ENCODE results near the gene EPYC. TPM values are rescaled to one million over a fixed set of nuclear protein-coding genes. Genes with fewer than 3 reads are reported as not detected.

The EPYC gene
- total RNA-seq, 1 donor from 2014 or later, result 0.39 TPM

DNA sequence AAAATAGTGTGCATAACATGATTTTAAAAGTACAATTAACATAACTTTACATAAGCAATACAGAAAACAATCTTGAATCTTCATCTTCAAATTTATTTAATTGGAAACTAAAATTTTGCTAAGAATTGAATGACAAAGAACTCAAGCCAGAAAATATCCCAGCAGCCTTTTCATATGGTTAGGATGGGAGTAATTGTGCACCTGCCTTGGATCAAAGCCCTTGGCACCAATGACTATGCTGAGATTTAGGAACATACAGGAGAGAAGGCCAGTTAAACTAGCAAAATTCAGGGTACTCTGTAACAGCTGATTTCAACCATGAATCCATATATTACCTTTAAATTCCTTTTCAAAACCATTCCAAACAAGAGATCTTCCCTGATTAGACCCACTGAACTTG, 47.3 kb upstream of the EPYC start:
- Mint-ChIP-seq H3K36me3 (ENCODE audit: low read depth, unreplicated experiment) (no peaks in the 10 kb centered on the region), H3K9me3 (ENCODE audit: unreplicated experiment) (peaks cover 2% of the 10 kb centered on the region), H3K4me3 (ENCODE audit: unreplicated experiment) (no peak overlapping the region), H3K27me3 (ENCODE audit: low read depth, unreplicated experiment) (no peaks in the 10 kb centered on the region), H3K27ac (ENCODE audit: unreplicated experiment) (no peak overlapping the region), H3K4me1 (ENCODE audit: low read depth, unreplicated experiment) (peaks cover 5% of the 10 kb centered on the region)
- H3K27me3 ChIP-seq (ENCODE audit: insufficient read depth, low read length), result no peaks in the 10 kb centered on the region
- H3K4me2 ChIP-seq (ENCODE audit: low read length), result no peak overlapping the region
- DNase-seq (ENCODE audit: low read depth) (no peak), FAIRE-seq (no peak)
- H3K4me3 ChIP-seq (ENCODE audit: insufficient read depth, low read depth, low read length), result no peak overlapping the region
- no peaks in the 10 kb centered on the region for H3K4me1 ChIP-seq (ENCODE audit: insufficient read depth, low read length)
- H3K9me3 ChIP-seq (ENCODE audit: insufficient read depth, low read depth, low read length), result no peaks in the 10 kb centered on the region
- no peak overlapping the region for H3K27ac ChIP-seq (ENCODE audit: low read depth, low read length)
- H2AFZ ChIP-seq (ENCODE audit: low read depth, low read length), result no peak overlapping the region
- H3K79me2 ChIP-seq (ENCODE audit: insufficient read depth, low read length), result no peaks in the 10 kb centered on the region
- no peaks in the 10 kb centered on the region for H4K20me1 ChIP-seq (ENCODE audit: insufficient read depth, low read length)
- no peaks in the 10 kb centered on the region for H3K36me3 ChIP-seq (ENCODE audit: insufficient read depth, low read length)
- no peak overlapping the region for H3K9ac ChIP-seq (ENCODE audit: low read length)
- TF ChIP-seq, protein P1, sequence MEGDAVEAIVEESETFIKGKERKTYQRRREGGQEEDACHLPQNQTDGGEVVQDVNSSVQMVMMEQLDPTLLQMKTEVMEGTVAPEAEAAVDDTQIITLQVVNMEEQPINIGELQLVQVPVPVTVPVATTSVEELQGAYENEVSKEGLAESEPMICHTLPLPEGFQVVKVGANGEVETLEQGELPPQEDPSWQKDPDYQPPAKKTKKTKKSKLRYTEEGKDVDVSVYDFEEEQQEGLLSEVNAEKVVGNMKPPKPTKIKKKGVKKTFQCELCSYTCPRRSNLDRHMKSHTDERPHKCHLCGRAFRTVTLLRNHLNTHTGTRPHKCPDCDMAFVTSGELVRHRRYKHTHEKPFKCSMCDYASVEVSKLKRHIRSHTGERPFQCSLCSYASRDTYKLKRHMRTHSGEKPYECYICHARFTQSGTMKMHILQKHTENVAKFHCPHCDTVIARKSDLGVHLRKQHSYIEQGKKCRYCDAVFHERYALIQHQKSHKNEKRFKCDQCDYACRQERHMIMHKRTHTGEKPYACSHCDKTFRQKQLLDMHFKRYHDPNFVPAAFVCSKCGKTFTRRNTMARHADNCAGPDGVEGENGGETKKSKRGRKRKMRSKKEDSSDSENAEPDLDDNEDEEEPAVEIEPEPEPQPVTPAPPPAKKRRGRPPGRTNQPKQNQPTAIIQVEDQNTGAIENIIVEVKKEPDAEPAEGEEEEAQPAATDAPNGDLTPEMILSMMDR (IDR thresholded peaks at IDR 0.05; ENCODE audit: insufficient read depth, low read depth, low read length), result no peak
- no peak for TF ChIP-seq EZH2 (IDR thresholded peaks at IDR 0.05; ENCODE audit: insufficient read depth, low read length)

DNA sequence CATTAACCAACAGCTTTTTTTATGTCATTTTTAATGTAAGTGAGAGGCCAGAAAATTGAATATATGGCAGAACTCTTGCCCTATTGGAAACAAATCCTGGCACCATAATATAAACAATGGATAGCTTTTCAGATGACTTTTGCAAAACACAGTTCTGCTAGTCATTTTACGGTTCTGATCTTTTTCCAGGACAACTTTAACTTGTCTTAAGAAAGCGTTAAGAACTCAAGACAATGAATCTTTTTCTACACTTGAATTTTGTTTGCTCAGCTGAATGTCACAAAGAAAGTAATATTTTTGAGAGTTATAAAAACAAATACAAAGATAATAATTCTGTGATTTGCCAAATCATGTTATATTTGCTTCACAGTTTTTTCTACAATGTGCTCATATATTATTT, 39.8 kb upstream of the EPYC start:
- no peaks in the 10 kb centered on the region for H3K27me3 ChIP-seq (ENCODE audit: insufficient read depth, low read length)

DNA sequence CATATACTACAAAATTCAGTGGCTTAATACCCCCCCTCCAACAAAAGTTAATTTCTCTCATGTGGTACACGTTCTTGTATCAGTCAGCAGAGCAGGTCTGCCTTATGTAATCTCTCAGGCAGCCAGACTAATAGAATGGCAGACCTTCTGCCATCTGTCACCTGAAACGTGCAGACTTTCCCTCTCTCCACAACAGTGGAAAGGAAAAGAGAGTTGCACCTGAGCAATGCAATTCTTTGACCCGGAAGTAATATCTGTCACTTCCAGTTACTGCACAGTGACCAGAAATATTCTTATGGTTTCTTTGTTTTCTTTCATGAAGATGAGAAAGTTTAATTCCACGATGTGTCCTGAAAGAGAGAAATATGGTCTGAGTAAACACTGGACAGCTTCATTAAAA, 38.6 kb upstream of the EPYC start:
- no peak overlapping the region for H3K27ac Mint-ChIP-seq (ENCODE audit: unreplicated experiment)
- no peaks in the 10 kb centered on the region for H3K4me1 ChIP-seq (ENCODE audit: insufficient read depth, low read length)
- no peak overlapping the region for H3K4me2 ChIP-seq (ENCODE audit: low read length)
- TF ChIP-seq, protein P1 (IDR thresholded peaks at IDR 0.05; ENCODE audit: insufficient read depth, low read depth, low read length), result no peak
- no peak for TF ChIP-seq EZH2 (IDR thresholded peaks at IDR 0.05; ENCODE audit: insufficient read depth, low read length)
- H3K27ac ChIP-seq (ENCODE audit: low read depth, low read length), result no peak overlapping the region
- H3K4me3 Mint-ChIP-seq (ENCODE audit: unreplicated experiment), result no peak overlapping the region
- H3K9me3 ChIP-seq (ENCODE audit: insufficient read depth, low read depth, low read length), result no peaks in the 10 kb centered on the region
- no peak overlapping the region for H3K4me3 ChIP-seq (ENCODE audit: insufficient read depth, low read depth, low read length)
- no peak for FAIRE-seq
- no peaks in the 10 kb centered on the region for H3K36me3 Mint-ChIP-seq (ENCODE audit: low read depth, unreplicated experiment)
- no peaks in the 10 kb centered on the region for H3K27me3 Mint-ChIP-seq (ENCODE audit: low read depth, unreplicated experiment)
- no peaks in the 10 kb centered on the region for H3K9me3 Mint-ChIP-seq (ENCODE audit: unreplicated experiment)
- H3K4me1 Mint-ChIP-seq (ENCODE audit: low read depth, unreplicated experiment), result no peaks in the 10 kb centered on the region
- DNase-seq (ENCODE audit: low read depth), result no peak
- H3K27me3 ChIP-seq (ENCODE audit: insufficient read depth, low read length), result no peaks in the 10 kb centered on the region
- no peaks in the 10 kb centered on the region for H3K79me2 ChIP-seq (ENCODE audit: insufficient read depth, low read length)
- no peak overlapping the region for H3K9ac ChIP-seq (ENCODE audit: low read length)
- no peak overlapping the region for H2AFZ ChIP-seq (ENCODE audit: low read depth, low read length)
- no peaks in the 10 kb centered on the region for H3K36me3 ChIP-seq (ENCODE audit: insufficient read depth, low read length)
- no peaks in the 10 kb centered on the region for H4K20me1 ChIP-seq (ENCODE audit: insufficient read depth, low read length)

More for the DNA sequence above, 39.8 kb upstream of the EPYC start:
- H4K20me1 ChIP-seq (ENCODE audit: insufficient read depth, low read length), result no peaks in the 10 kb centered on the region
- H3K79me2 ChIP-seq (ENCODE audit: insufficient read depth, low read length), result no peaks in the 10 kb centered on the region
- no peak overlapping the region for H3K4me3 ChIP-seq (ENCODE audit: insufficient read depth, low read depth, low read length)
- no peak overlapping the region for H3K4me2 ChIP-seq (ENCODE audit: low read length)
- no peaks in the 10 kb centered on the region for H3K4me1 ChIP-seq (ENCODE audit: insufficient read depth, low read length)
- no peak overlapping the region for H3K4me3 Mint-ChIP-seq (ENCODE audit: unreplicated experiment)
- DNase-seq (ENCODE audit: low read depth) (no peak), FAIRE-seq (no peak)
- H3K27ac Mint-ChIP-seq (ENCODE audit: unreplicated experiment), result no peak overlapping the region
- H3K9me3 ChIP-seq (ENCODE audit: insufficient read depth, low read depth, low read length), result no peaks in the 10 kb centered on the region
- H3K36me3 Mint-ChIP-seq (ENCODE audit: low read depth, unreplicated experiment), result no peaks in the 10 kb centered on the region
- H3K9me3 Mint-ChIP-seq (ENCODE audit: unreplicated experiment), result no peaks in the 10 kb centered on the region
- H3K27me3 Mint-ChIP-seq (ENCODE audit: low read depth, unreplicated experiment), result no peaks in the 10 kb centered on the region
- no peak overlapping the region for H3K27ac ChIP-seq (ENCODE audit: low read depth, low read length)
- no peak overlapping the region for H2AFZ ChIP-seq (ENCODE audit: low read depth, low read length)
- H3K9ac ChIP-seq (ENCODE audit: low read length), result no peak overlapping the region
- H3K36me3 ChIP-seq (ENCODE audit: insufficient read depth, low read length), result no peaks in the 10 kb centered on the region
- TF ChIP-seq, protein P1 (IDR thresholded peaks at IDR 0.05; ENCODE audit: insufficient read depth, low read depth, low read length), result no peak
- no peak for TF ChIP-seq EZH2 (IDR thresholded peaks at IDR 0.05; ENCODE audit: insufficient read depth, low read length)
- H3K4me1 Mint-ChIP-seq (ENCODE audit: low read depth, unreplicated experiment), result no peaks in the 10 kb centered on the region
